GM18909 (cell line): ENCODE measurements around the gene ASMTL.
A peak's percentile ranks its signal among the peaks of the same experiment; 100 is the strongest.
"Not testable (repeated sequence)": the region's sequence is repeated elsewhere in the genome, so short reads cannot be mapped to it uniquely, and the experiment has no call there.

Source experiments
- ATAC-seq: cut with Tn5 transposase; IDR thresholded peaks from one replicate; pipeline ENCODE4 v1.9.1; 2021; ENCODE audit warnings: mild to moderate bottlenecking; ENCODE audit not compliant: unreplicated experiment, poor library complexity

Gene ASMTL

GRCh38 chrX:1416327-1416784 lies 36.4 kb downstream of the ASMTL start:
- ATAC-seq, result no peak

GRCh38 chrX:1412551-1413161 lies 40.1 kb downstream of the ASMTL start:
- ATAC-seq, result no peak

GRCh38 chrX:1411326-1411725 lies 41.4 kb downstream of the ASMTL start:
- ATAC-seq, result no peak

- no peak for ATAC-seq
These were observed 45.7 kb downstream of the ASMTL start for GRCh38 chrX:1407035-1407434.

- not testable (repeated sequence) for ATAC-seq
These were observed 46.9 kb downstream of the ASMTL start for GRCh38 chrX:1405769-1406168.

GRCh38 chrX:1403867-1404266 lies 48.8 kb downstream of the ASMTL start:
- not testable (repeated sequence) for ATAC-seq

- no peak for ATAC-seq
These were observed 49.5 kb downstream of the ASMTL start for GRCh38 chrX:1403228-1403627.

- no peak for ATAC-seq
These were observed 50.9 kb downstream of the ASMTL start for GRCh38 chrX:1401611-1402430.

GRCh38 chrX:1400742-1401471 lies 51.8 kb downstream of the ASMTL start:
- ATAC-seq, result no peak

GRCh38 chrX:1400049-1400448 lies 52.7 kb downstream of the ASMTL start:
- no peak for ATAC-seq

- no peak for ATAC-seq
These were observed 54.0 kb downstream of the ASMTL start for GRCh38 chrX:1398431-1399340.

- no peak for ATAC-seq
These were observed 55.1 kb downstream of the ASMTL start for GRCh38 chrX:1397441-1398270.

GRCh38 chrX:1397001-1397400 lies 55.7 kb downstream of the ASMTL start:
- ATAC-seq, result no peak

- ATAC-seq, result no peak
These were observed 57.0 kb downstream of the ASMTL start for GRCh38 chrX:1395646-1396216.

- no peak for ATAC-seq
These were observed 57.8 kb downstream of the ASMTL start for GRCh38 chrX:1394731-1395501.

GRCh38 chrX:1393871-1394615 lies 58.7 kb downstream of the ASMTL start:
- ATAC-seq, result no peak

- ATAC-seq, result peak; percentile 38
These were observed 60.2 kb downstream of the ASMTL start for GRCh38 chrX:1392376-1393068.
